GM13976 (cell line): ENCODE measurements around the gene C12orf42.

Experiments used
- DNase-seq: peaks from one replicate; pipeline ENCODE4 v3.0.0; 2012; ENCODE audit warnings: low spot score
- in situ Hi-C: fragments of 300-500 bp; cut with MboI; formaldehyde crosslinking; loops from one replicate; pipeline ENCODE4 v1.12.0; 2022; ENCODE audit warnings: low sequenced_read_pairs, mixed read lengths, inconsistent platforms; ENCODE audit not compliant: unreplicated experiment
- TF ChIP-seq, protein P1 (sequence below): IDR thresholded peaks from 2 replicates; pipeline ENCODE4 v1.5.1; 2012; ENCODE audit warnings: borderline replicate concordance, mild to moderate bottlenecking; ENCODE audit not compliant: insufficient read depth; ENCODE audit errors: extremely low read depth, missing control alignments, control extremely low read depth

The C12orf42 gene

DNA sequence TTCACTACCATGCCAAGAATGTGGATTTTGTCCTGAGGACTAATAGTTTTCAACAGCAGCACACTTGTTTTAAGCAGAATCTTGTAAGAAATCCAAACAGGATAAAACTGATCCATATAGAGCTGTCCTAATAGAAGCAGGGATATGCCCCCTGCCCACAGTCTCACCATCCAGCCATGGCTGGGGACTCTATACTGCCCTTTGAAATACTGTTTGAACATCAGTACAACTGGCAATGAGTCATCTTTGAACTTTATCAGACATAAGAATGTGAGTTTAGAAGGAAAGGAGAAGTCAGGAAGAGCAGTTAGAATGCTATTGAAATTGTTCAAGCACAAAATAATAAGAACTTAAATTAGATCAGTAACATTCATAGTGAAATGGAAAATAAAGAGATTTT, 3.8 kb upstream of the C12orf42 start:
- in situ Hi-C loops, result no loop called here
- TF ChIP-seq, protein P1, sequence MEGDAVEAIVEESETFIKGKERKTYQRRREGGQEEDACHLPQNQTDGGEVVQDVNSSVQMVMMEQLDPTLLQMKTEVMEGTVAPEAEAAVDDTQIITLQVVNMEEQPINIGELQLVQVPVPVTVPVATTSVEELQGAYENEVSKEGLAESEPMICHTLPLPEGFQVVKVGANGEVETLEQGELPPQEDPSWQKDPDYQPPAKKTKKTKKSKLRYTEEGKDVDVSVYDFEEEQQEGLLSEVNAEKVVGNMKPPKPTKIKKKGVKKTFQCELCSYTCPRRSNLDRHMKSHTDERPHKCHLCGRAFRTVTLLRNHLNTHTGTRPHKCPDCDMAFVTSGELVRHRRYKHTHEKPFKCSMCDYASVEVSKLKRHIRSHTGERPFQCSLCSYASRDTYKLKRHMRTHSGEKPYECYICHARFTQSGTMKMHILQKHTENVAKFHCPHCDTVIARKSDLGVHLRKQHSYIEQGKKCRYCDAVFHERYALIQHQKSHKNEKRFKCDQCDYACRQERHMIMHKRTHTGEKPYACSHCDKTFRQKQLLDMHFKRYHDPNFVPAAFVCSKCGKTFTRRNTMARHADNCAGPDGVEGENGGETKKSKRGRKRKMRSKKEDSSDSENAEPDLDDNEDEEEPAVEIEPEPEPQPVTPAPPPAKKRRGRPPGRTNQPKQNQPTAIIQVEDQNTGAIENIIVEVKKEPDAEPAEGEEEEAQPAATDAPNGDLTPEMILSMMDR, result no peak
- DNase-seq, result no peak

DNA sequence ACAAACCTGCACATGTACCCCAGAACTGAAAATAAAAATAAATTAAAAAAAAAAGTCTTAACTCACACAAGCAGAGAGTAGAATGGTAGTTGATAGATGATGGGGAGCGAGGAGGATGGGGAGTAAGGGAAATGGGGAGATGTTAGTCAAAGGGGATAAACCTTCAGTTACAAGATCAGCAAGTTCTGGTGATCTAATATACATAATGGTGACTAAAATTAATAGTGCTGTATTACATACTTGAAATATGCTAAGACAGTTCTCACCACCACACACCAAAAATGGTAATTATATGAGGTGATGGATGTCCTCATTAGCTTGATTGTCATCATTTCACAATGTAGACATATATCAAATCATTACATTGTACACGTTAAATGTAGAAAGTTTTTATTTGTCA, 3.2 kb upstream of the C12orf42 start:
- DNase-seq, result peak; percentile 21
- TF ChIP-seq, protein P1, result no peak
- in situ Hi-C loops, result no loop called here

DNA sequence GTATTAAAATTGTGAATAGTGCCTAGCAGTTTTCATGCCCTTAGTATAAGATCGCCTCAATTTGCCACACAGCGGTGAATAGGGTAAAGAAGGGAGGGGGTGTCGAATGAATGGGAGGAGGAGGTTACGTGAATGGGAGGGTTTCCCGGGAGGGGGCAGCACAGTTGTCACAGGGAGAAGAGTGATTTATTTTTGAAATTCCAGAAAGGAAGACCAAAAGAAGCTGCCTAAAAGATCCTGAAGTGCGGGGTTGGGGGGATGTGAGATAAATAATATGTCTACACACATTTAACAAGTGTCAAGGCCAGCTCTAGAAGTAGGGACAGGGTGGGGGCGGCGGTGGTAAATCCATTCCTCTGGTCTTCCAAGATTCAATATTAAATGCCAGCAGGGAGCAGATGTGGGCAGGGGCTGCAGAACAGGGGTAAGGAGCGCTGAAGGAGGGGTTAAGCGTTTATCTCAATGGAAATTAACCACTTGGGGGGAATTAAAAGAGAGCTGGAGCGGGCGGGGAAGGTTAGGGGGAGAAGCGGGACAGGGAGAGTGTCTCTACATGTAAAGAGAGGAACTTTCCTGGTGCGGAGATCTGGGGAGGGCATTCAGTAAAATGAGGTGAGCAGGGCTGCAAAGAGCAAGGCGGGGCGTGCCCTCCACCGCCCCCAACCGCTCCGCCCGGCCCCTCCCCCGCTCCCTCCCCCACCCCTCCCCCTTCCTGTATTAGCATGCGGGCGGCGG, 867 bp downstream of the C12orf42 start:
- TF ChIP-seq, protein P1, result no peak
- in situ Hi-C loops, result no loop called here
- no peak for DNase-seq

DNA sequence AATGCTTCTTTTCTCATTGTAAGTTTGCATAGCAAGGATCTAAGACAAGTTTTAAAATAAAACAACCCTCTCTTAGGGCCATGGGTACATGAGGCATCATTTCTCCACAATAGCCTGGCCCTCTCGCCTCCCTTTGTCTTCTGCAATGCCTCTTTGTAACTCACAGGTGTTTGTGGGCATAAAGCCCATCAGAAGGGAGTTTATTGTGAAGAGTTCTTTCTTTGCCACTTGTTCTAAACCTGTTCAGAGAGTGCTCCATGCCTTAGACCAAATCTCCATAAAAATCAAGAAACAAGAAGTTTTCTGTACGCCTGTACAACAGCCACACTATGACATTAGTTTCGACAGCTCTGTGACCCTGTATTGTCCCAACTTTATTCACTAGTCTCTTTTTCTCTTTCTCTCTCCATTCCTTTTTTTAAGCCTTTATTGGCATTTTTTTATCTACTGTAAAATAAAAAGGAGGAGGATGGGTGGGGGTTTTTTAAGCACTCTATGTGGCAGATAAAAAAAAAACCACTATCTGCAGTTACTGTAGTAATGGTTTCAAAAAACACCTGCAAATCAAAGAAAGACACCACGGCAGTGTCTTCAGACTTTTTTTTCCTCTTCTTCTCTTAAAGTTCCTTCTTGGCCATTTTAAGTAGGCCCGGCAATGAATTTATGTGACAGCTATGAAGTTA, 1.6 kb downstream of the C12orf42 start:
- in situ Hi-C loops, result no loop called here
- no peak for DNase-seq
- TF ChIP-seq, protein P1, result no peak

DNA sequence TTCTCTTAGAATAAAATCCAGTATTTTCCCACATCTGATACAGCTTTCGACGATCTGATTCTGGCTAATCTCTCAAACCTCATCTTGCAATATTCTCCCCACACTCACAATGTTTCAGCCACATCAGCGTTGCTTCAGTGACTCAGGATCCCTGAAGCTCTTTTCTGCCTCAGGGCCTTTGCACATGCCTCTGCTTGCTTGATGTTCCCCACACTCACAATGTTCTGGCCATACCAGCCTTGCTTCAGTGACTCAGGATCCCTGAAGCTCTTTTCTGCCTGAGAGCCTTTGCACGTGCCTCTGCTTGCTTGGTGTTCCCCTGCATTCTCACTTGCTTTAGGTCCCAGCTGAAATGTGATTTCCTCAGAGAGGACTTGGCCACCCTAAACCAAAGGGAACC, 2.6 kb downstream of the C12orf42 start:
- TF ChIP-seq, protein P1, result no peak
- in situ Hi-C loops, result no loop called here
- DNase-seq, result no peak

DNA sequence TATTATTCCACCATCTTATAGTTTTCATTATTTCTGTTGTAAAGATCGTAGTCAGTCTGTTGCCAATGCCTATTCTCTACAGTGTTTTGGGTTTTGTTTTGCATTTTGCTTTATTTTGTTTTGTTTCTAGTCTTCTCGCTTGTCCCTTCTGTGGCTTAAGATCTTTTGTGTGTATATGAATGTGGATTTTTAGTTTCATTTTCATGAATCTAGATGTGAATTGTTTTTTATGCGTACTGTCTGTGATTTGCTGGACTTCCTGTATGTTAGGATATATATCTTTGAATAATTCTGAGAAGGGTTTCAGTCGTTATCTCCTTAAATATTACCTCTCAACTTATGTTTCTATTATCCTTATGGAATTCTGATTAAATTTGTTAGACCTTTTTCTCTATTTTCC, 13.4 kb downstream of the C12orf42 start:
- DNase-seq, result no peak
- TF ChIP-seq, protein P1, result no peak
- in situ Hi-C loops, result no loop called here

DNA sequence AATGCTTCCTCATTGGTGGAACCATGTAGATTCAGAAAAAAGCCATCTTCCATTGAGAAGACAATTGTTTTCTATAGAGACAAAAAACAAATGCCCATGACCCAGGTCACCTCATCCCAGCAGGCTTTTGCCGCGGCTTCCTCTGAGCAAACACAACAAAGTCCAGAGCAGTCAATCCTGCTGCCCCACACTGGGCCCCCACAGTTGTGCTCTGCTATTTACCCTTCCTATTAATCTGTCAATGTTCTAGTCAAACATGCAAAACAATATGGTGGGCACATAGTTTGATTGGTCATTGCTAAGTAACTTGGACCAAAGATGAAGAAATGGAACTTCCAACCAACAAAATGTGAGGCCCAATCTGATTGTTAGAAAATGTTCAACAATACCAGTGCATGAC, 20.7 kb downstream of the C12orf42 start:
- no peak for DNase-seq
- TF ChIP-seq, protein P1, result no peak
- in situ Hi-C loops, result no loop called here
